CD1c-positive myeloid dendritic cell (primary cell): ENCODE data around the gene ADD1.

ENCODE experiments used
- DNase-seq: peaks from one replicate; pipeline ENCODE4 v3.0.0-alpha.2; 2016; ENCODE audit errors: extremely low spot score

ADD1 gene

GRCh38 chr4:2843263-2843940 is at the start of gene ADD1:
ADD1 (plus strand) TSS chr4:2843844; CDS start chr4:2875916, 32,072 bp downstream.
- peak; percentile 97 for DNase-seq

- peak; percentile 78 for DNase-seq
Observed at GRCh38 chr4:2794486-2795299, 49.0 kb upstream of the ADD1 start.

GRCh38 chr4:2795300-2795892 is 48.2 kb upstream of the ADD1 start:
- DNase-seq: no peak

GRCh38 chr4:2795893-2796848 is 47.5 kb upstream of the ADD1 start:
- no peak for DNase-seq

- DNase-seq: no peak
Observed at GRCh38 chr4:2796849-2797544, 46.6 kb upstream of the ADD1 start.

- DNase-seq: no peak
Observed at GRCh38 chr4:2797545-2798305, 45.9 kb upstream of the ADD1 start.

- DNase-seq: peak; percentile 92
Observed at GRCh38 chr4:2798399-2799223, 45.0 kb upstream of the ADD1 start.

- DNase-seq: peak; percentile 51
Observed at GRCh38 chr4:2799224-2799911, 44.3 kb upstream of the ADD1 start.

GRCh38 chr4:2799971-2800690 is 43.5 kb upstream of the ADD1 start:
- no peak for DNase-seq

- DNase-seq: peak; percentile 95
Observed at GRCh38 chr4:2800691-2801596, 42.7 kb upstream of the ADD1 start.

GRCh38 chr4:2802618-2803531 is 40.8 kb upstream of the ADD1 start:
- DNase-seq: no peak

- DNase-seq: peak; percentile 91
Observed at GRCh38 chr4:2803624-2804448, 39.8 kb upstream of the ADD1 start.

GRCh38 chr4:2804449-2804972 is 39.1 kb upstream of the ADD1 start:
- DNase-seq: no peak

- no peak for DNase-seq
Observed at GRCh38 chr4:2804973-2805501, 38.6 kb upstream of the ADD1 start.
